ENCODE results near the gene SAT1.

Gene SAT1

GRCh38 chrX:23779025-23779424 lies 3.9 kb upstream of the SAT1 start:
- DNase-seq: no peak

DNA sequence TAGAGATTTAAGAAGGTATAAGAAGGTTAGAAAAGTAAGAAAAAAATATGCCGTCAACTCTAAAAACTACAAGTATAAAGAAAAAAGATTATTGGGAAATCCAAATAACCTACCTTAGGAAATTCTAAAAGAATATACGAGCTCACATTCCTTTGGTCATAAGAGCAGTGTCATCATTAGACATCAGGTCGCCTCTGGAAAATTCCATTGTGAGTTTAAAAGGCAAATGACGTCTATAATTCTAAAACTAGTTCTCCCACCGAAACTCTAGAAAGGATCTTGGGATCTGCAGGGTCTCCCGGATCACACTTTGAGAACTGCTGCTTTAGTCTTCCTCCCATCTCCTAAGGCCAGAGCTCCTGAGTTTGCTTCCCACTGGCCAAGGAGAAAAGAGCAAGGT lies 518 bp upstream of the SAT1 start:
- DNase-seq: no peak

DNA sequence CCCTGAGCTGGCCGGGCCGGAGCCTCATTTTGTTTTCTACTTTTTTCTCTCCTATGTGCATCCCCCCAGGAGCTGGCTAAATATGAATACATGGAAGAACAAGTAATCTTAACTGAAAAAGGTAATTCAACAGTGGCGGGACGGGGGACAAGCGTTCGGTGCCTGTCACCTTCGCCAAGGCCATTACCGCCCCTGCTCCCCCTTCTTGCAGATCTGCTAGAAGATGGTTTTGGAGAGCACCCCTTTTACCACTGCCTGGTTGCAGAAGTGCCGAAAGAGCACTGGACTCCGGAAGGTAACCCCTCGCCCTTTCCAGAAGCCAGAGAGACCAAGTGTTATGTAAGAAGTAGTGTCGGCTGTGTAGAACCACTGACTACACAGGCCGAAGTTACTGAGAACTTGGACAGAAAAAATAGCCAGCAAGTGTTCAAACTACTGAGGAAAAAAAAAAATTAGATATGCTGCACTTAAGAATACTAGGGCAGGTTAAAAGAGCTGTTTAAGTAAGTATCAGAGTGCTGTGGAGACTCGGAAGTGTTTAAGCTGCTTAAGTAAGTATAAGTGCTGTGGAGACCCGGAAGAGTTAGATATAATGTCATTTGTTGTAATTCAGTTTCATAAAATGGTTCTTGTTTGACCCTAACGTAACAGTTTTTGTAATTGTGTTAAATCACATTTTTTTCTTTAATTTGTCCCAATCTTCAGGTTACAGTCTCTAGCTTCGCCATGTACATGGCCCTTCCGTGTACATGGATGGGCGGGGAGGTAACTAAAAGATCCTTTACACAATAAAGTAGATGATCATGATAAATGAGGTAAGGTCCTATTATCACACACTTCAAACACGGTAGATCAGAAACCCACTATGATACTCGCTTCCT lies 856 bp downstream of the SAT1 start:
- no peak for DNase-seq

GRCh38 chrX:23784470-23785331 lies 1.7 kb downstream of the SAT1 start:
- DNase-seq: no peak

DNA sequence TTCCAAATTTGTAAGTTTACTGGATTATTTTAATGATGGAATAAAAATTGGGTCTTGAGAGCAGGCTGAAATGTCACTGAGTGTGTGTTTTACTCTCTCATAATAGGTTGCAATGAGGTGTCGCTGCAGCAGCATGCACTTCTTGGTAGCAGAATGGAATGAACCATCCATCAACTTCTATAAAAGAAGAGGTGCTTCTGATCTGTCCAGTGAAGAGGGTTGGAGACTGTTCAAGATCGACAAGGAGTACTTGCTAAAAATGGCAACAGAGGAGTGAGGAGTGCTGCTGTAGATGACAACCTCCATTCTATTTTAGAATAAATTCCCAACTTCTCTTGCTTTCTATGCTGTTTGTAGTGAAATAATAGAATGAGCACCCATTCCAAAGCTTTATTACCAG lies 2.6 kb downstream of the SAT1 start:
- DNase-seq: no peak

DNA sequence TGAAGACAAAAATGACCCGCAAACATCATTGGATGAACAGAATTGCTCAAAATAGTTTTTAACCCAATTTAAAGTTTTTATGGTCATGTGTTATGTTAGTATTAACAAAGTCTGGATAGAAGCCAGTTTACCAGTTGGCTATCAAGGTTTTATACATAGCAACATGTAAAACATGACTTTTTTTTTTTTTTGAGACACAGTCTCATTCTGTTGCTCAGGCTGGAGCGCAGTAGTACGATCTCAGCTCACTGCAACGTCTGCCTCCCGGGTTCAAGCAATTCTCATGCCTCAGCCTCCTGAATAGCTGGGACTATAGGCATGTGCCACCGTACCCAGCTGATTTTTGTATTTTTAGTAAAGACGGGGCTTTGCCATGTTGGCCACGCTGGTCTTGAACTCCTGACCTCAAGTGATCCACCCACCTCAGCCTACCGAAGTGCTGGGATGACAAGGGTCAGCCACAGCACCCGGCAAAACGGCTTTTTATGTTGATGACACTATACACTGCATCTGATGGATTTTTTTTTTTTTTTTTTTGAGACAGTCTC lies 3.4 kb downstream of the SAT1 start:
- DNase-seq: no peak

GRCh38 chrX:23787745-23788118 lies 4.8 kb downstream of the SAT1 start:
- no peak for DNase-seq

DNA sequence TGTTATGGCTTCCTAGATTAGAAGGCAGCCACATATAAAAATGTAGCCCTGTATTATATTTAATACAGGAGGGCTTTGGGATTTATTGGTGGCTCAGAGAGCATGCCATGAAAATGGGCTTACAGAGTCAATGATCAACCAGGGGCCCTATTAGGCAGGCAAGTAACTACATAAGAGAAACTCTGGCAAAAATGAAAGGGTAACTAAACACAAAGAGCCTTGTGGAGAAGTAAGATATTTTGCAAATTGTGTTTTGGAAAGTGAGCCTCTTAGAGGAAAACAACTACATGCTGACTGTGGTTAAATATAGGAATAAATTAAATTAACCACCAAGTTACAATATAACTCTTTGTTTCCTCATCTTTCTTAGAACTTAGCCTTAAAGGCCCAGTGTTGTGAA lies 5.5 kb downstream of the SAT1 start:
- no peak for DNase-seq

DNA sequence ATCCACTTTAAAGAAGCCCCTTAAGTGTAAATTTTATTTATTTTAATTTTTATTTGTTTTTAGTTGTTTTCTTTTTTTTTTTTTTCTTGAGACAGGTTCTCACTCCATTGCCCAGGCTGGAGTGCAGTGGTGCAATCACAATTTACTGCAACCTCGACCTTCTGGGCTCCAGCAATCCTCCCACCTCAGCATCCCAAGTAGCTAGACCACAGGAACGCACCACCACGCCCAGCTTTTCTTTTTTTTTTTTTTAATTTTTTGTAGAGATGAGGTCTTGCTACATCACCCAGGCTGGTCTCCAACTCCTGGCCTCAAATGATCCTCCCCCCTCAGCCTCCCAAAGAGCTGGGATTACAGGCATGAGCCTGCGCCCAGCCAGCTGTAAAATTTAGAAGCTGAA lies 6.0 kb downstream of the SAT1 start:
- DNase-seq: no peak

GRCh38 chrX:23789386-23790154 lies 6.6 kb downstream of the SAT1 start:
- no peak for DNase-seq

DNA sequence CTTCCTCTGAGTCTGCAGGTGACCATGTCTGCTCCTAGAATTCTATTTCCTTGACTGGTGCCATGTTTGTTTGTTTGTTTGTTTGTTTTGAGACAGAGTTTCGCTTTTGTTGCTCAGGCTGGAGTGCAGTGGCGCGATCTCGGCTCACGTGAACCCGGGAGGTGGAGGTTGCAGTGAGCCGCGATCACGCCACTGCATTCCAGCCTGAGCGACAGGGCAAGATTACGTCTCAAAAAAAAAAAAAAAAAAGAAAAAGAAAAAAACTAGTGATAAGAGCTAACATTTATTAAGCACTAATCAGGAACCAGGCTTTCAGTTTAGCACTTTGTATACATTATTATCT lies 7.2 kb downstream of the SAT1 start:
- no peak for DNase-seq

- DNase-seq: peak; percentile 91
These were observed 10.0 kb downstream of the SAT1 start for GRCh38 chrX:23792861-23793553.

DNA sequence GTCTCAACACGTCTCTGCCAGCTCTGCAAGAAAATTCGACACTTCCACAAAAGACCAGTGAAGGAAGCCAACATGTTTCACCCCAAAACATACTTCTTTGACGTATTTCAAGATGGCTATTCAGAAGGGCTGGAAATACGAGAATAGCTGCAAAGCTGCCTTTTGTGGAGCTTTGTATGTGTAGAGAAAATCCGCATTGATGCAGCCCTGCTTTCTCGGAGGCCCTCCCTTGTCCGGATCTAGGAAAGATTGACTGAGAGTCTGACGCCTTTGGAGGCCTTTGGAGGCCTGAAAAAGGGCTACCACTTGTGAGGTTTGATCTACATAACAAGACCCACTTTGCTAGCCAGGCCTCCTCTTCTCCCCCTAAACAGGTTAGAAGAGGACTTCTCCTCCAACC lies 12.2 kb downstream of the SAT1 start:
- no peak for DNase-seq

DNA sequence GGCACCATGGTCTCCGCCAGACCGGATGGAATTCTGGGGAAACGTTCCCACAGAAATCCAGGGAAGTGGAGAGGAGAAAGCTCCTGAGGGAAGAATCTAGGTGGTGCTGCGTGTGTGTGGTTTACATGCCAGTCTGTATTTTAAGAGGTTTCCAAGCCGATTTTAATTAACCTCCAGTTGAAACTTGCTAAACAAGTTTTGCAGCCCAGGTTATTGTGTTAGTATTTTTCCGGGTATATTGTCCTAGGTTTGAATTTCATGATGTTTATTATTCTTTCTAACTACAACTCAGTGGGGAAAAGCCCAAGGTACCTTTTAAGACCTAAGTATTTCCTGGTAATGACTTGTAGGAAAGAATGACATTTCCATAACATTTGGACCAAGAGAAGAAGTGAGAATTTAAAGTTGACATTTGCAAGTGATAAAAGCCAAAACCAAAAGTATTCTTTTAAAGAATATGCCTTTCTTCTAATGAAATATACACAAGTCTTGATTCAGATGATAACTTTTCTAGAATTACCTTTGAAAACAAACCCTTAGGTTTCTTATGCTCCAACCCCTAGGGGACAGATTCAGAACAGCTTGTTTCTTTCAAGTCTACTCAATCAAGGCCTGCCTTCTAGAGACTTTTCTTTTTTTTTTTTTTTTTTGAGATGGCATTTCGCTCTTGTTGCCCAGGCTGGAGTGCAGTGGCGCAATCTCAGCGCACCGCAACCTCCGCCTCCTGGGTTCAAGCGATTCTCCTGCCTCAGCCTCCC lies 14.6 kb downstream of the SAT1 start:
- DNase-seq: no peak

- no peak for DNase-seq
These were observed 16.6 kb downstream of the SAT1 start for GRCh38 chrX:23799469-23800065.

GRCh38 chrX:23802431-23802830 lies 19.5 kb downstream of the SAT1 start:
- DNase-seq: no peak

- DNase-seq: no peak
These were observed 21.0 kb downstream of the SAT1 start for GRCh38 chrX:23803931-23804381.

GRCh38 chrX:23804578-23804977 lies 21.6 kb downstream of the SAT1 start:
- no peak for DNase-seq

GRCh38 chrX:23805389-23805788 lies 22.4 kb downstream of the SAT1 start:
- DNase-seq: no peak

DNA sequence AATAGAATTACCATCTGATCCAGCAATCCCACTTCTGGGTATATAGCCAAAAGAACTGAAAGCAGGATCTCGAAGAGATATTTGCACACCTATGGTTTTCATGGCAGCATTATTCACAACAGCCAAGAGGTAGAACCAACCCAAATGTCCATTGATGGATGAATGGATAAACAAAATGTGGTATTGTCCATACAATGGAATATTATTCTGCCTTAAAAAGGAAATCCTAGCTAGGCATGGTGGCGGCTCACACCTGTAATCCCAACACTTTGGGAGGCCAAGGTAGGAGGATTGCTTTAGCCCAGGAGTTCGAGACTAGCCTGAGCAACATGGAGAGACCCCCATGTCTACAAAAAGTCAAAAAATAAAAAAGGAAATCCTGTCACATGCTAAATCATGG lies 27.3 kb downstream of the SAT1 start:
- no peak for DNase-seq

- no peak for DNase-seq
These were observed 28.2 kb downstream of the SAT1 start for GRCh38 chrX:23811108-23811651.
